Stimulated activated CD4-positive, alpha-beta T cell treated with anti-CD3 and anti-CD28 coated beads, TNF-alpha, amount 100 ng/mL, for 24 hours (primary cell): ENCODE results near the gene DDX28.
A peak's percentile ranks its signal among the peaks of the same experiment; 100 is the strongest.
"Not testable (repeated sequence)": the region's sequence is repeated elsewhere in the genome, so short reads cannot be mapped to it uniquely, and the experiment has no call there.

Experiments
- DNase-seq, 3 experiments: peaks; one replicate each; pipeline ENCODE4 v3.0.0-alpha.2; 2020; ENCODE audit warnings: low read depth in 3 of 3

DDX28 gene

DNA sequence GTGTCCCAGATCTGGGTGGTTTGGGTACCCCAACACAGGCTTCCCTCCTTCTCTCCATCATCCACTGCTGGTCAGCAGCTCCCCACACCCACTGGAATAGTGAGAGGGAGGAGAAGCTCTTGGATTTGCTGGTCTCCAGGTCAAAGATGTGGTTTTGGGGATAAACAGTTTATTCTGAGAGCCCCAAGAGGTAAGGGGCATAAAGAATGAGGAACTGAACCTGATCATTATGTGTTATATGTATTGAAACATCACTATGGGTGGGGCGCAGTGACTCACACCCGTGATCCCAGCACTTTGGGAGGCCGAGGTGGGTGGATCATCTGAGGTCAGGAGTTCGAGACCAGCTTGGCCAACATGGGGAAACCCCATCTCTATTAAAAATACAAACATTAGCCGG, 27.6 kb downstream of the DDX28 start:
- peak in 1 of 3 experiments; percentile 32 for DNase-seq

DNA sequence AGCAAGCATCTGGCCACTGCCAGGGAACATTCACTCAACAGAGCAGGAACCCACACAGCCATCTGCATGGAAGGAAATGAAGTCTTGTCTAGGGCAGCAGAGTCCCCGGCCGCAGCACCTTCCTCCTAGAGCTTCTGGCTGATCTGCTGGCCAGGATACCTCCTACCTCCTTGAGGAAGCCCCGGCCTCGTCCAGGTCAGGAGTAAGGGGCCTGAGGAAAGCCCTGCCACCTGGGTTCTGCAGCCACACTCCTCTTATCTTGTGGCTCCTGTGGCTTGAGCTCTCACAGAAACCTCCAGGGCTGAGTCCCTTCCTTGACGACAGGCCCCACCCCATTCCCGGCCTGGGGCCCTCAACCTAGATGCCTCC, 29.0 kb downstream of the DDX28 start:
- DNase-seq = not testable (repeated sequence)

DNA sequence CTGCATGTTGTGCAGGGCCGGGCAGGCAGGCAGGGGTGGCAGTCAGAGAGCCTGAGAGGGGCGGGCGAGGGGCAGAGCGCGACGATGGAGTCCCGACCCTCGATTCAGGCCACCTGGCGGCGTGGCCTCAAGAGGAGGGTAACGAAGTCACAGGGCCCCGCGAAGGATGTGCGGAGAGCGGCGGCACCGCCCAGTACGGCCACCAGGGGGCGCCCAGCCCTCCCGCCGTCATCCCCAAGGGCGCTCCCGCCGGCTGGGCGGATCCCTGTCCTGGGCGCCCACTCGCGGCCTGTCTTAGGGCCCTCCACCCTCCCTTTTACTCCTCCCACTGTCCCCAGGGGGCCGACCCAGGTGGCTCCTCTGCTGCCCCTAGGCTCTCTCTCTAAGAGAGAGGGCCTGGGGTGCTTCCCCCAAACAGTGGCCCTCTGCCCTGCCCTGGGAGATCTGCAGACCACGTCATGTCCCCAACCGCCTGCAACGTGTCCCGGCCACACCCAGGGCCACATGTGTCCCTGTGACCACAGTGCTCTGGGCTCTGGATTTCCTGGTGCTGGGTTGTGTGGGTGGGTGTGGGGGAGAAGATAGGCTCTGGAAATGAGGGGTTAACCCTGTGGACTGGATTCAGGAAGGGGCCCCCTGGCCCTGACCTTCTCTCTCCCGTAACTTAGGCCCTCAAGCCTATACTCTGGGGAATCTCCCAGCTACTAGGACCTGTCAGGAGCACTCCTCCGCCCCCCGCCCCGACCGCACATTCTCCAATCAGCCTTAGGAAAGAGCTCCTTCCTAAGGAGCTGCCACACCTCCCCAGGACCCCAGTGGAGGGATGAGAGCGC, 29.6 kb downstream of the DDX28 start:
- DNase-seq = peak; percentile 60 to 83 (median 62)

GRCh38 chr16:67992661-67993206, 30.3 kb downstream of the DDX28 start:
- DNase-seq = no peak

DNA sequence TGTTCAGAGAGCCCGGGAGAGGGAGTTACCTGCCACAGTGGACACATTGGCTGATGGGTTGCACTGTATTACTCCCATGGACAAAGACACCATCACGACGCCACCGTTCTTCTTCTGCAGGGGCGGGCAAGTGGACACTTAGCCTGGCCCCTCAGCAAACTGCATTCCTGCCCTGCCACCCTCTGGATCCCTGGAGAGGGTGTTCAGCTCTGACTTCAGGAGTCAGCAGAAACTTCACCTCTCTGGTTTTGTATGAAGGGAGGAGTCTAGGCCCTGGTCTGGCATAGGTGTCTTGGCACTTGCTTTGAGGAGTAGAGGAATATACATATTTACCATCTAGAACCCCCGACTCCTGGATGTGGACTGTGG, 33.0 kb downstream of the DDX28 start:
- DNase-seq = no peak

- no peak for DNase-seq
Measured at GRCh38 chr16:67989322-67990017, 33.6 kb downstream of the DDX28 start.

DNA sequence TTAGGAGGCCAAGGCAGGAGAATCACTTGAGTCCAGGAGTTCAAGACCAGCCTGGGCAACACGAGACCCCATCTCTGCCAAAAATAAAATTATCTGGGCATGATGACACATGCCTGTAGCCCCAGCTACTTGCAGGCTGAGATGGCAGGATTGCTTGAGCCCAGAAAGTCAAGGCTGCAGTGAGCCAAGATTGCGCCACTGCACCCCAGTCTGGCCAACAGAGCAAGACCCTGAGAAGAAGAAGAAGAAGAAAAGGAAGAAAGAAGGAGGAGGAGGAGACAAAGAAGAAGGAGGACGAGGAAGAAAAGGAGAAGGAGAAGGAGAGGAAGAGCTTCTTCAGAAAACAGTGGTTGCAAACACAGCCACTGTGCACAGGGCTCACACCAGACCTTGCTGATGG, 34.4 kb downstream of the DDX28 start:
- no peak for DNase-seq

GRCh38 chr16:67987460-67988160, 35.4 kb downstream of the DDX28 start:
- DNase-seq = no peak

DNA sequence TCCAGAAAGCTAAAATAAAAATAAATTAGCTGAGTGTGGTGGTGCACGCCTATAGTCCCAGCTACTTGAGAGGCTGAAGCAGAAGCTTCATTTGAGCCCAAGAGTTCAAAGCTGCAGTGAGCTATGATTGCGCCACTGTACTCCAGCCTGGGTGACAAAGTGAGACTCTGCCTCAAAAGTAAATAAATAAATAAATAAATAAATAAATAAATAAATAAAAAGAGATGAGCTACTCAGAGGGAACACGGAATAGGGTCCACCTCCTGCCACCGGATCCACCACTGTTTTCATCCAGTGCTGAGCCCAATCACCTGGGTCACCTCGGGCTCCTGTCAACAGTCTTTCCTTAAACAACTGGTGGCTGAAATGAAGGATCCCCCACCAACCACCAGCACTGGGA, 36.1 kb downstream of the DDX28 start:
- no peak for DNase-seq

DNA sequence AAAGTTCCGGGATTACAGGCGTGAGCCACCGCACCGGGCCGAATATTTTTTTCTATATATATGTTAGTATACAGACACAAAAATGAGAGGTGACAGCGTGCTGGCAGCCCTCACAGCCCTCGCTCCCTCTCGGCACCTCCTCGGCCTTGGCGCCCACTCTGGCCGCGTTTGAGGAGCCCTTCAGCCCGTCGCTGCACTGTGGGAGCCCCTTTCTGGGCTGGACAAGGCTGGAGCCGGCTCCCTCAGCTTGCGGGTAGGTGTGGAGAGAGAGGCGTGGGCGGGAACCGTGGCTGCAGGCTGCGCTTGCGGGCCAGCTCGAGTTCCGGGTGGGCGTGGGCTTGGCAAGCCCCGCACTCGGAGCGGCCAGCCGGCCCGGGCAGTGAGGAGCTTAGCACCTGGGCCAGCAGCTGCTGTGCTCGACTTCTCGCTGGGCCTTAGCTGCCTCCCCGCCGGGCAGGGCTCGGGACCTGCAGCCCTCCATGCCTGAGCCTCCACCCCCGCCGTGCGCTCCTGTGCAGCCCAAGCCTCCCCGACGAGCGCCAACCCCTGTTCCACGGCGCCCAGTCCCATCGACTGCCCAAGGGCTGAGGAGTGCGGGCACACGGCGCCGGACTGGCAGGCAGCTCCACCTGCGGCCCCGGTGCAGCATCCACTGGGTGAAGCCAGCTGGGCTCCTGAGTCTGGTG, 40.9 kb downstream of the DDX28 start:
- DNase-seq = no peak

GRCh38 chr16:67979955-67980678, 42.9 kb downstream of the DDX28 start, which contains the start of gene DPEP3:
DPEP3 (minus strand) TSS chr16:67980499; CDS start chr16:67980380, 119 bp downstream.
- no peak for DNase-seq

- no peak for DNase-seq
Measured at GRCh38 chr16:67977469-67978227, 45.4 kb downstream of the DDX28 start.

DNA sequence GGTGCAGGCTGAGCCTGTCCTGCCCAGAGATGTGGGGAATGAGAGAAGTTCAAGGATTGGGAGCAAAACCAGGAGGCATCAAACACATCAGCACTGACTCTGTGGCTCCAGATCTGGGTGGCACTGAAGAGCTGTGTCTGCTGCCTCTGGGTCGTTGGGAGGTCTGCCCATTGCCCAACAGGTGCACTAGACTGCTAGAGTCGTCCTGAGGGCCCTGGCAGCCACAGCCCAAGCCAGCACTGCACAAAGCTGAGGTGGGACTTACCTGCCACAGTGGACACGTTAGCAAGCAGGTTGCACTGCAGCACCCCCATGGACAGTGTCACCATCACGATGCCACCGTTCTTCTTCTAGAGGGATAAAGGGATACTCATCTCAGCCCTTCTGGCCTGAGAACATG, 46.0 kb downstream of the DDX28 start:
- DNase-seq = no peak

GRCh38 chr16:67976205-67976604, 46.8 kb downstream of the DDX28 start:
- DNase-seq = no peak

DNA sequence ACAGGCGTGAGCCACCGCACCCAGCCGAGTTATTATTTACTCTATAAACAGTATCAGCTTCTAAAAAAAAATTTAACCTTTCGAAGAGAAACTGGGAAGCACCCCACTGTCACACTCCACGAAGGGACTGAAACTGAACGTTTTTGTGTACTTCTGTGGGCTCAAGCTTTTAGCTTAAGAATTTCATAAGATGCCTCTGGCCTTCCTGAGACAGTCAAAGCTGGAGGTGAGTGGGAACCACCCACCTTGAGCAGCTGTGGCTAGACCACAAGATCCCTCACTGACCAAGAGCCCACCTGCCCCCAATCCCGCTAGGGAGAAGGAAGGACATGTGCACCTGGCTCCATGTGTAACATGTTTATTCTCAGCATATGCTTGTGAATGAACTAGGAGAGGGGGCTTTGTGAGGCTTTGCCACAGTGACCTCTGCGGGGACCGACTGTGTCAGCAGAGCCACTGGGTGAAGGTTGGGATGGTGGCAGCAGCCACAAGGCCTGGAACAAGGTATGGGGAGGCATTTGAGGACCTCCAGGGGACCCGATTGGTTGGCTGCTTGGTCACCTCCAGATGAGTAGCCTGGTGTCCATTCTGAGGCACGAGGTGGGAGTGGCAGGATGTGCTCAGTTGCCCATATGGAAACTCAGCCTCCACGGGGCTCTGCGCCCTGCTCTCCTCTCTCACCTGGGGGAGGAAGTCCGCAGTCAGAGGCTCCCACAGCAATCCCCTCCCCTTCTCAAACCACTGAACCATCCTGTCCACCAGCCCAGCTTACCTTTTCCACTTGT, 47.5 kb downstream of the DDX28 start:
- DNase-seq = no peak

GRCh38 chr16:67972285-67972684, 50.7 kb downstream of the DDX28 start:
- DNase-seq = not testable (repeated sequence)

DNA sequence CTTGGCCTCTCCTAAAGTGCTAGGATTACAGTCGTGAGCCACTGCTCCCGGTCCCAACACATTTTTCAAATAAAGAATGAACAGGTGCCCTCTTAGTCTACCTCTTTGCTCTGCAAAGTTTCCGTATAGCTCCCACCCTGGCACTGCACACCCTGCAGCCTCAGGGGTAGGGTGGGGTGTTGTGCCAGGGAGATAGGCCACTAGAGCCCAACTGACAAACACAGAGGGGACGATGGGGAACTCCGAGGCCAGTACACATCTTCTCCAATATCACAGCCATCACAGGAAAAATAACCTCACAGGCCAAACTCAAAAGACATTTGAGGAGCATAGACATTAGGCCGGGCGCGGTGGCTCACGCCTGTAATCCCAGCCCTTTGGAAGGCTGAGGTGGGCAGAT, 51.9 kb downstream of the DDX28 start:
- DNase-seq = no peak
